Stimulated activated CD4-positive, alpha-beta T cell treated with anti-CD3 and anti-CD28 coated beads, TNF-alpha, amount 100 ng/mL, for 24 hours (primary cell): Measurements from ENCODE around the gene CPVL.

Experiments
- DNase-seq, 3 experiments: peaks; one replicate each; pipeline ENCODE4 v3.0.0-alpha.2; 2020; ENCODE audit warnings: low read depth in 3 of 3

Gene CPVL

GRCh38 chr7:29156907-29157452, 10.6 kb upstream of the CPVL start:
- no peak for DNase-seq

- no peak for DNase-seq
These were observed 7.7 kb upstream of the CPVL start for GRCh38 chr7:29154076-29154475.

- DNase-seq: no peak
These were observed 4.5 kb upstream of the CPVL start for GRCh38 chr7:29150856-29151255.

- DNase-seq: no peak
These were observed 2.7 kb upstream of the CPVL start for GRCh38 chr7:29149036-29149435.

GRCh38 chr7:29147821-29148220, 1.5 kb upstream of the CPVL start:
- DNase-seq: no peak

GRCh38 chr7:29146888-29147609, 712 bp upstream of the CPVL start:
- no peak for DNase-seq

- no peak for DNase-seq
These were observed 732 bp downstream of the CPVL start for GRCh38 chr7:29145553-29146056.

GRCh38 chr7:29143751-29144150, 2.6 kb downstream of the CPVL start:
- no peak for DNase-seq

GRCh38 chr7:29142021-29142727, 4.2 kb downstream of the CPVL start:
- DNase-seq: no peak

- DNase-seq: no peak
These were observed 5.4 kb downstream of the CPVL start for GRCh38 chr7:29140873-29141468.

- DNase-seq: no peak
These were observed 6.5 kb downstream of the CPVL start for GRCh38 chr7:29139796-29140195.

- no peak for DNase-seq
These were observed 7.1 kb downstream of the CPVL start for GRCh38 chr7:29139191-29139590.

GRCh38 chr7:29138588-29138987, 7.7 kb downstream of the CPVL start:
- DNase-seq: no peak

- no peak for DNase-seq
These were observed 10.5 kb downstream of the CPVL start for GRCh38 chr7:29135846-29136245.

GRCh38 chr7:29132980-29133379, 13.4 kb downstream of the CPVL start:
- DNase-seq: no peak

- DNase-seq: no peak
These were observed 14.7 kb downstream of the CPVL start for GRCh38 chr7:29131678-29132077.

GRCh38 chr7:29130096-29130495, 16.2 kb downstream of the CPVL start:
- no peak for DNase-seq

GRCh38 chr7:29127527-29127926, 18.8 kb downstream of the CPVL start:
- no peak for DNase-seq

- no peak for DNase-seq
These were observed 19.5 kb downstream of the CPVL start for GRCh38 chr7:29126804-29127203.

- no peak for DNase-seq
These were observed 22.6 kb downstream of the CPVL start for GRCh38 chr7:29123626-29124190.

- DNase-seq: no peak
These were observed 23.6 kb downstream of the CPVL start for GRCh38 chr7:29122759-29123158.

- DNase-seq: no peak
These were observed 24.3 kb downstream of the CPVL start for GRCh38 chr7:29122081-29122480.
